Ishikawa (cell line): ENCODE data around the gene PDE5A.

Experiments
- CEBPB ChIP-seq: IDR thresholded peaks from 2 replicates; pipeline ENCODE4 v1.6.1; 2012
- CREB1 ChIP-seq: IDR thresholded peaks from 2 replicates; pipeline ENCODE4 v1.6.1; 2012; ENCODE audit warnings: low read depth
- EGR1 ChIP-seq: IDR thresholded peaks from 2 replicates; pipeline ENCODE4 v1.6.1; 2012
- EP300 ChIP-seq: IDR thresholded peaks from 2 replicates; pipeline ENCODE4 v1.6.1; 2012; ENCODE audit warnings: borderline replicate concordance
- FOXM1 ChIP-seq: IDR thresholded peaks from 2 replicates; pipeline ENCODE4 v1.6.1; 2012; ENCODE audit warnings: low read depth, borderline replicate concordance
- NFIC ChIP-seq: IDR thresholded peaks from 2 replicates; pipeline ENCODE4 v1.6.1; 2012
- RAD21 ChIP-seq: IDR thresholded peaks from 2 replicates; pipeline ENCODE4 v1.6.1; 2012; ENCODE audit warnings: low read depth
- TAF1 ChIP-seq: IDR thresholded peaks from 2 replicates; pipeline ENCODE4 v1.6.1; 2012; ENCODE audit warnings: low read depth, mild to moderate bottlenecking
- TCF12 ChIP-seq: IDR thresholded peaks from 2 replicates; pipeline ENCODE4 v1.6.1; 2012; ENCODE audit warnings: low read depth
- TEAD4 ChIP-seq: IDR thresholded peaks from 2 replicates; pipeline ENCODE4 v1.6.1; 2012
- USF1 ChIP-seq: IDR thresholded peaks from 2 replicates; pipeline ENCODE4 v1.6.1; 2012
- YY1 ChIP-seq: IDR thresholded peaks from 2 replicates; pipeline ENCODE4 v1.6.1; 2012; ENCODE audit warnings: low read depth
- ZBTB7A ChIP-seq: IDR thresholded peaks from 2 replicates; pipeline ENCODE4 v1.6.1; 2012; ENCODE audit warnings: low read depth
- TF ChIP-seq, protein P1 (sequence below): IDR thresholded peaks from 2 replicates; pipeline ENCODE4 v1.6.1; 2012
- TF ChIP-seq, protein P2 (sequence below): IDR thresholded peaks from 2 replicates; pipeline ENCODE4 v1.6.1; 2012; ENCODE audit warnings: low read depth, mild to moderate bottlenecking

Gene PDE5A

GRCh38 chr4:119672086-119672485, 43.5 kb upstream of the PDE5A start:
- TF ChIP-seq EP300, result no peak
- TF ChIP-seq NFIC, result no peak
- TF ChIP-seq TEAD4, result no peak

- TF ChIP-seq, protein P1, sequence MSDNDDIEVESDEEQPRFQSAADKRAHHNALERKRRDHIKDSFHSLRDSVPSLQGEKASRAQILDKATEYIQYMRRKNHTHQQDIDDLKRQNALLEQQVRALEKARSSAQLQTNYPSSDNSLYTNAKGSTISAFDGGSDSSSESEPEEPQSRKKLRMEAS, result no peak
- TF ChIP-seq ZBTB7A (no peak), EP300 (no peak), TAF1 (no peak), USF1 (no peak), NFIC (no peak)
- TF ChIP-seq, protein P2, sequence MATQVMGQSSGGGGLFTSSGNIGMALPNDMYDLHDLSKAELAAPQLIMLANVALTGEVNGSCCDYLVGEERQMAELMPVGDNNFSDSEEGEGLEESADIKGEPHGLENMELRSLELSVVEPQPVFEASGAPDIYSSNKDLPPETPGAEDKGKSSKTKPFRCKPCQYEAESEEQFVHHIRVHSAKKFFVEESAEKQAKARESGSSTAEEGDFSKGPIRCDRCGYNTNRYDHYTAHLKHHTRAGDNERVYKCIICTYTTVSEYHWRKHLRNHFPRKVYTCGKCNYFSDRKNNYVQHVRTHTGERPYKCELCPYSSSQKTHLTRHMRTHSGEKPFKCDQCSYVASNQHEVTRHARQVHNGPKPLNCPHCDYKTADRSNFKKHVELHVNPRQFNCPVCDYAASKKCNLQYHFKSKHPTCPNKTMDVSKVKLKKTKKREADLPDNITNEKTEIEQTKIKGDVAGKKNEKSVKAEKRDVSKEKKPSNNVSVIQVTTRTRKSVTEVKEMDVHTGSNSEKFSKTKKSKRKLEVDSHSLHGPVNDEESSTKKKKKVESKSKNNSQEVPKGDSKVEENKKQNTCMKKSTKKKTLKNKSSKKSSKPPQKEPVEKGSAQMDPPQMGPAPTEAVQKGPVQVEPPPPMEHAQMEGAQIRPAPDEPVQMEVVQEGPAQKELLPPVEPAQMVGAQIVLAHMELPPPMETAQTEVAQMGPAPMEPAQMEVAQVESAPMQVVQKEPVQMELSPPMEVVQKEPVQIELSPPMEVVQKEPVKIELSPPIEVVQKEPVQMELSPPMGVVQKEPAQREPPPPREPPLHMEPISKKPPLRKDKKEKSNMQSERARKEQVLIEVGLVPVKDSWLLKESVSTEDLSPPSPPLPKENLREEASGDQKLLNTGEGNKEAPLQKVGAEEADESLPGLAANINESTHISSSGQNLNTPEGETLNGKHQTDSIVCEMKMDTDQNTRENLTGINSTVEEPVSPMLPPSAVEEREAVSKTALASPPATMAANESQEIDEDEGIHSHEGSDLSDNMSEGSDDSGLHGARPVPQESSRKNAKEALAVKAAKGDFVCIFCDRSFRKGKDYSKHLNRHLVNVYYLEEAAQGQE, result no peak
Observed at GRCh38 chr4:119671205-119671604, 42.6 kb upstream of the PDE5A start.

- no peak for TF ChIP-seq TAF1
- TF ChIP-seq RAD21, result no peak
- TF ChIP-seq CEBPB, result no peak
- no peak for TF ChIP-seq EP300
- TF ChIP-seq FOXM1, result no peak
- TF ChIP-seq CREB1, result no peak
- no peak for TF ChIP-seq TEAD4
- no peak for TF ChIP-seq NFIC
- TF ChIP-seq, protein P1, result no peak
- TF ChIP-seq ZBTB7A, result no peak
- no peak for TF ChIP-seq USF1
- no peak for TF ChIP-seq TCF12
- TF ChIP-seq, protein P2, result no peak
- no peak for TF ChIP-seq YY1
- no peak for TF ChIP-seq EGR1
Observed at GRCh38 chr4:119667802-119668201, 39.2 kb upstream of the PDE5A start.

- TF ChIP-seq EGR1 (no peak), NFIC (no peak), CREB1 (no peak)
Observed at GRCh38 chr4:119666653-119667091, 38.1 kb upstream of the PDE5A start.

- TF ChIP-seq YY1, result no peak
- TF ChIP-seq NFIC, result no peak
- no peak for TF ChIP-seq ZBTB7A
- TF ChIP-seq USF1, result no peak
- TF ChIP-seq, protein P2, result no peak
- no peak for TF ChIP-seq RAD21
- TF ChIP-seq, protein P1, result no peak
- no peak for TF ChIP-seq EGR1
- no peak for TF ChIP-seq EP300
- no peak for TF ChIP-seq TCF12
- no peak for TF ChIP-seq FOXM1
- TF ChIP-seq TEAD4, result no peak
Observed at GRCh38 chr4:119665752-119666151, 37.1 kb upstream of the PDE5A start.
